ENCODE measurements around the gene THEM4. TPM values are rescaled to one million over a fixed set of nuclear protein-coding genes. Genes with fewer than 3 reads are reported as not detected.
"Not testable (repeated sequence)": the region's sequence is repeated elsewhere in the genome, so short reads cannot be mapped to it uniquely, and the experiment has no call there.

THEM4 gene
- total and polyA plus RNA-seq, 2 experiments from 2014 or later, result 20.2 to 24.8 TPM

- WGBS (ENCODE audit: low lambda C conversion rate, missing lambda C conversion rate), result 96% methylated on average over 2 of the region's 2 CpGs
- Histone ChIP-seq H3K36me3 (replicated peaks; ENCODE audit: insufficient read depth, low read depth) (no peaks in the 10 kb centered on the region), H3K9me2 (replicated peaks; ENCODE audit: insufficient read depth) (no peaks in the 10 kb centered on the region), H3K4me2 (no peak overlapping the region), H3K4me1 (ENCODE audit: insufficient read depth) (peaks cover 20% of the 10 kb centered on the region), H3K27me3 (no peaks in the 10 kb centered on the region), H2AFZ (no peak overlapping the region), H3K9me3 (ENCODE audit: low read depth) (no peaks in the 10 kb centered on the region), H3K4me3 (no peak overlapping the region), H3K79me2 (peaks cover 71% of the 10 kb centered on the region), H4K20me1 (ENCODE audit: insufficient read depth, poor library complexity, severe bottlenecking) (no peaks in the 10 kb centered on the region), H3K27ac (no peak overlapping the region)
- TF ChIP-seq EZH2 (IDR thresholded peaks at IDR 0.05; ENCODE audit: borderline replicate concordance) (no peak), CTCF (IDR thresholded peaks at IDR 0.05; ENCODE audit: poor library complexity) (no peak), EZH2phosphoT487 (IDR thresholded peaks at IDR 0.05; ENCODE audit: low read depth, severe bottlenecking, unreplicated experiment) (no peak)
- DNase-seq (ENCODE audit: low spot score), result no peak
These were observed 6.5 kb downstream of the THEM4 start for GRCh38 chr1:151902858-151903257.

GRCh38 chr1:151900804-151901203 is 8.5 kb downstream of the THEM4 start:
- not testable (repeated sequence) for DNase-seq (ENCODE audit: low spot score); H3K27ac ChIP-seq; H3K4me3 ChIP-seq; H3K27me3 ChIP-seq; H3K4me2 ChIP-seq; H2AFZ ChIP-seq; H3K9me3 ChIP-seq (ENCODE audit: low read depth); H3K9me2 ChIP-seq (replicated peaks; ENCODE audit: insufficient read depth); H4K20me1 ChIP-seq (ENCODE audit: insufficient read depth, poor library complexity, severe bottlenecking); H3K36me3 ChIP-seq (replicated peaks; ENCODE audit: insufficient read depth, low read depth)
- 87% methylated on average over 3 of the region's 3 CpGs for WGBS (ENCODE audit: low lambda C conversion rate, missing lambda C conversion rate)
- Histone ChIP-seq H3K4me1 (ENCODE audit: insufficient read depth) (peaks cover 17% of the 10 kb centered on the region), H3K79me2 (peaks cover 77% of the 10 kb centered on the region)

GRCh38 chr1:151898519-151898991 is 10.8 kb downstream of the THEM4 start:
- H3K4me1 ChIP-seq (ENCODE audit: insufficient read depth), result peaks cover 4% of the 10 kb centered on the region
- H3K4me2 ChIP-seq, result no peak overlapping the region
- TF ChIP-seq EZH2phosphoT487 (IDR thresholded peaks at IDR 0.05; ENCODE audit: low read depth, severe bottlenecking, unreplicated experiment), result no peak
- no peak overlapping the region for H3K4me3 ChIP-seq
- H2AFZ ChIP-seq, result no peak overlapping the region
- no peaks in the 10 kb centered on the region for H3K27me3 ChIP-seq
- H3K27ac ChIP-seq, result peak overlapping the region; percentile 19
- 94% methylated on average over 2 of the region's 2 CpGs for WGBS (ENCODE audit: low lambda C conversion rate, missing lambda C conversion rate)
- H4K20me1 ChIP-seq (ENCODE audit: insufficient read depth, poor library complexity, severe bottlenecking), result no peaks in the 10 kb centered on the region
- no peak for DNase-seq (ENCODE audit: low spot score)
- no peaks in the 10 kb centered on the region for H3K9me2 ChIP-seq (replicated peaks; ENCODE audit: insufficient read depth)
- no peaks in the 10 kb centered on the region for H3K36me3 ChIP-seq (replicated peaks; ENCODE audit: insufficient read depth, low read depth)
- H3K9me3 ChIP-seq (ENCODE audit: low read depth), result no peaks in the 10 kb centered on the region
- H3K79me2 ChIP-seq, result peaks cover 65% of the 10 kb centered on the region

- H3K4me1 ChIP-seq (ENCODE audit: insufficient read depth), result peaks cover 4% of the 10 kb centered on the region
- H3K9me3 ChIP-seq (ENCODE audit: low read depth), result no peaks in the 10 kb centered on the region
- H3K79me2 ChIP-seq, result peaks cover 60% of the 10 kb centered on the region
- 81% methylated on average over 10 of the region's 10 CpGs for WGBS (ENCODE audit: low lambda C conversion rate, missing lambda C conversion rate)
- H2AFZ ChIP-seq, result no peak overlapping the region
- H4K20me1 ChIP-seq (ENCODE audit: insufficient read depth, poor library complexity, severe bottlenecking), result no peaks in the 10 kb centered on the region
- peak overlapping the region; percentile 19 for H3K27ac ChIP-seq
- H3K9me2 ChIP-seq (replicated peaks; ENCODE audit: insufficient read depth), result no peaks in the 10 kb centered on the region
- DNase-seq (ENCODE audit: low spot score), result no peak
- no peaks in the 10 kb centered on the region for H3K27me3 ChIP-seq
- no peaks in the 10 kb centered on the region for H3K36me3 ChIP-seq (replicated peaks; ENCODE audit: insufficient read depth, low read depth)
- no peak overlapping the region for H3K4me2 ChIP-seq
- H3K4me3 ChIP-seq, result no peak overlapping the region
- TF ChIP-seq EZH2 (IDR thresholded peaks at IDR 0.05; ENCODE audit: borderline replicate concordance), result no peak
These were observed 11.3 kb downstream of the THEM4 start for GRCh38 chr1:151897991-151898431.

- H3K79me2 ChIP-seq, result peaks cover 13% of the 10 kb centered on the region
- H3K9me3 ChIP-seq (ENCODE audit: low read depth), result no peaks in the 10 kb centered on the region
- TF ChIP-seq CTCF (IDR thresholded peaks at IDR 0.05; ENCODE audit: poor library complexity) (no peak), EZH2 (IDR thresholded peaks at IDR 0.05; ENCODE audit: borderline replicate concordance) (no peak), EZH2phosphoT487 (IDR thresholded peaks at IDR 0.05; ENCODE audit: low read depth, severe bottlenecking, unreplicated experiment) (no peak)
- WGBS (ENCODE audit: low lambda C conversion rate, missing lambda C conversion rate), result 95% methylated on average over 9 of the region's 9 CpGs
- H3K4me3 ChIP-seq, result no peak overlapping the region
- peaks cover 2% of the 10 kb centered on the region for H3K4me1 ChIP-seq (ENCODE audit: insufficient read depth)
- no peaks in the 10 kb centered on the region for H3K36me3 ChIP-seq (replicated peaks; ENCODE audit: insufficient read depth, low read depth)
- no peak overlapping the region for H3K4me2 ChIP-seq
- H3K27me3 ChIP-seq, result no peaks in the 10 kb centered on the region
- H3K27ac ChIP-seq, result no peak overlapping the region
- no peak for DNase-seq (ENCODE audit: low spot score)
- no peaks in the 10 kb centered on the region for H4K20me1 ChIP-seq (ENCODE audit: insufficient read depth, poor library complexity, severe bottlenecking)
- H3K9me2 ChIP-seq (replicated peaks; ENCODE audit: insufficient read depth), result no peaks in the 10 kb centered on the region
- no peak overlapping the region for H2AFZ ChIP-seq
These were observed 16.0 kb downstream of the THEM4 start for GRCh38 chr1:151893176-151893924.

All from hepatocyte (in vitro differentiated cells).